KMS-11 (cell line): ENCODE data around the gene TMPRSS5.
"Not testable (repeated sequence)": the region's sequence is repeated elsewhere in the genome, so short reads cannot be mapped to it uniquely, and the experiment has no call there.

Experiments
- H2AFZ ChIP-seq: fragments of 200-600 bp; sonication (generic); 2 replicates; pipeline ENCODE4 v1.6.1; 2016; ENCODE audit warnings: antibody characterized with exemption, mixed run types, low read depth
- H3K27ac ChIP-seq: fragments of 200-600 bp; sonication (generic); 2 replicates; pipeline ENCODE4 v1.6.1; 2016; ENCODE audit warnings: mild to moderate bottlenecking, mixed run types
- H3K27me3 ChIP-seq: fragments of 200-600 bp; sonication (generic); 2 replicates; pipeline ENCODE4 v1.6.1; 2017; ENCODE audit warnings: mild to moderate bottlenecking, low read depth, mixed run types, moderate library complexity; ENCODE audit not compliant: insufficient read depth
- H3K36me3 ChIP-seq: fragments of 200-600 bp; sonication (generic); 2 replicates; pipeline ENCODE4 v1.6.1; 2017; ENCODE audit warnings: mild to moderate bottlenecking, mixed run types; ENCODE audit not compliant: insufficient read depth
- H3K4me1 ChIP-seq: fragments of 200-600 bp; sonication (generic); 2 replicates; pipeline ENCODE4 v1.6.1; 2016; ENCODE audit warnings: mild to moderate bottlenecking, low read depth, mixed run types; ENCODE audit not compliant: poor library complexity, severe bottlenecking
- H3K4me2 ChIP-seq: fragments of 200-600 bp; sonication (generic); 2 replicates; pipeline ENCODE4 v1.7.0; 2016; ENCODE audit warnings: mild to moderate bottlenecking, mixed run types
- H3K4me3 ChIP-seq: fragments of 200-600 bp; sonication (generic); IDR thresholded peaks from 2 replicates; pipeline ENCODE4 v1.6.1; 2017; ENCODE audit warnings: low read depth, low read length, mixed read lengths; ENCODE audit not compliant: insufficient read depth
- H3K79me2 ChIP-seq: fragments of 200-600 bp; sonication (generic); 2 replicates; pipeline ENCODE4 v1.6.1; 2016; ENCODE audit warnings: low read depth, mixed run types; ENCODE audit not compliant: insufficient read depth
- H3K9ac ChIP-seq: fragments of 200-600 bp; sonication (generic); 2 replicates; pipeline ENCODE4 v1.6.1; 2016; ENCODE audit warnings: mild to moderate bottlenecking, mixed run types
- H4K20me1 ChIP-seq: fragments of 200-600 bp; sonication (generic); 2 replicates; pipeline ENCODE4 v1.6.1; 2016; ENCODE audit warnings: mild to moderate bottlenecking, mixed run types; ENCODE audit not compliant: insufficient read depth
- CTCF ChIP-seq: fragments of 200-600 bp; sonication (generic); conservative IDR thresholded peaks from 2 replicates; pipeline ENCODE4 v1.6.1; 2017; ENCODE audit warnings: low read depth, mild to moderate bottlenecking, antibody characterized with exemption, low read length, moderate library complexity, mixed read lengths

The TMPRSS5 gene

GRCh38 chr11:113722221-113722620 is 16.1 kb upstream of the TMPRSS5 start:
- H3K27ac ChIP-seq: no peak overlapping the region
- no peak overlapping the region for H3K4me2 ChIP-seq
- H3K4me3 ChIP-seq: no peak overlapping the region
- H3K4me1 ChIP-seq: no peaks in the 10 kb centered on the region
- H3K36me3 ChIP-seq: no peaks in the 10 kb centered on the region
- no peaks in the 10 kb centered on the region for H4K20me1 ChIP-seq
- no peak overlapping the region for H2AFZ ChIP-seq
- no peak for TF ChIP-seq CTCF
- H3K27me3 ChIP-seq: no peaks in the 10 kb centered on the region
- no peak overlapping the region for H3K9ac ChIP-seq
- no peaks in the 10 kb centered on the region for H3K79me2 ChIP-seq

- no peak for TF ChIP-seq CTCF
- Histone ChIP-seq H3K27ac (no peak overlapping the region), H3K9ac (no peak overlapping the region), H3K4me1 (no peaks in the 10 kb centered on the region), H3K36me3 (no peaks in the 10 kb centered on the region), H2AFZ (no peak overlapping the region), H3K4me3 (no peak overlapping the region), H3K79me2 (no peaks in the 10 kb centered on the region), H3K27me3 (no peaks in the 10 kb centered on the region), H4K20me1 (no peaks in the 10 kb centered on the region), H3K4me2 (no peak overlapping the region)
Observed at GRCh38 chr11:113721462-113722066, 15.5 kb upstream of the TMPRSS5 start.

GRCh38 chr11:113720478-113720877 is 14.4 kb upstream of the TMPRSS5 start:
- not testable (repeated sequence) for H3K27ac ChIP-seq, H3K9ac ChIP-seq, H3K4me2 ChIP-seq, H3K4me1 ChIP-seq, H3K4me3 ChIP-seq, H2AFZ ChIP-seq, H4K20me1 ChIP-seq, H3K27me3 ChIP-seq, H3K36me3 ChIP-seq, H3K79me2 ChIP-seq

- H3K4me1 ChIP-seq: no peaks in the 10 kb centered on the region
- H3K36me3 ChIP-seq: no peaks in the 10 kb centered on the region
- H3K4me2 ChIP-seq: no peak overlapping the region
- TF ChIP-seq CTCF: no peak
- no peak overlapping the region for H3K4me3 ChIP-seq
- H3K27me3 ChIP-seq: no peaks in the 10 kb centered on the region
- H4K20me1 ChIP-seq: no peaks in the 10 kb centered on the region
- H3K79me2 ChIP-seq: no peaks in the 10 kb centered on the region
- H3K9ac ChIP-seq: no peak overlapping the region
- no peak overlapping the region for H3K27ac ChIP-seq
- H2AFZ ChIP-seq: no peak overlapping the region
Observed at GRCh38 chr11:113715882-113716625, 9.9 kb upstream of the TMPRSS5 start.

GRCh38 chr11:113715273-113715672 is 9.2 kb upstream of the TMPRSS5 start:
- Histone ChIP-seq H3K4me1 (no peaks in the 10 kb centered on the region), H3K79me2 (no peaks in the 10 kb centered on the region), H3K27ac (no peak overlapping the region), H4K20me1 (no peaks in the 10 kb centered on the region), H2AFZ (no peak overlapping the region), H3K9ac (no peak overlapping the region), H3K27me3 (no peaks in the 10 kb centered on the region), H3K36me3 (no peaks in the 10 kb centered on the region), H3K4me3 (no peak overlapping the region), H3K4me2 (no peak overlapping the region)
- no peak for TF ChIP-seq CTCF
